Measurements from ENCODE around the gene NYAP1.
"Not testable (repeated sequence)": the region's sequence is repeated elsewhere in the genome, so short reads cannot be mapped to it uniquely, and the experiment has no call there.

Gene NYAP1

GRCh38 chr7:100444311-100445278 is 39.1 kb upstream of the NYAP1 start:
- no peak overlapping the region for H3K4me3 ChIP-seq (ENCODE audit: severe bottlenecking)
- peak; percentile 46 for ATAC-seq (ENCODE audit: low read depth)
- no peaks in the 10 kb centered on the region for H3K27me3 ChIP-seq (ENCODE audit: insufficient read depth, poor library complexity, severe bottlenecking)
- no peaks in the 10 kb centered on the region for H3K36me3 ChIP-seq (ENCODE audit: low read depth)
- H3K27ac ChIP-seq (ENCODE audit: poor library complexity, severe bottlenecking) = peak overlapping the region; percentile 18
- no peak for DNase-seq (ENCODE audit: low spot score)
- H3K9me3 ChIP-seq (ENCODE audit: severe bottlenecking) = no peaks in the 10 kb centered on the region
- peaks cover 4% of the 10 kb centered on the region for H3K4me1 ChIP-seq (ENCODE audit: insufficient read depth, poor library complexity, severe bottlenecking)
- no peak for TF ChIP-seq CTCF (IDR thresholded peaks at IDR 0.05; ENCODE audit: poor library complexity, severe bottlenecking)

- H3K9me3 ChIP-seq (ENCODE audit: severe bottlenecking) = no peaks in the 10 kb centered on the region
- DNase-seq (ENCODE audit: low spot score) = no peak
- no peaks in the 10 kb centered on the region for H3K27me3 ChIP-seq (ENCODE audit: insufficient read depth, poor library complexity, severe bottlenecking)
- H3K4me3 ChIP-seq (ENCODE audit: severe bottlenecking) = no peak overlapping the region
- no peaks in the 10 kb centered on the region for H3K36me3 ChIP-seq (ENCODE audit: low read depth)
- ATAC-seq (ENCODE audit: low read depth) = peak; percentile 35; the same call in 1 of the 3 replicates
- no peak overlapping the region for H3K27ac ChIP-seq (ENCODE audit: poor library complexity, severe bottlenecking)
- no peak for TF ChIP-seq CTCF (IDR thresholded peaks at IDR 0.05; ENCODE audit: poor library complexity, severe bottlenecking)
- peaks cover 4% of the 10 kb centered on the region for H3K4me1 ChIP-seq (ENCODE audit: insufficient read depth, poor library complexity, severe bottlenecking)
Measured at GRCh38 chr7:100446040-100446439, 37.7 kb upstream of the NYAP1 start.

- not testable (repeated sequence) for H3K9me3 ChIP-seq (ENCODE audit: severe bottlenecking); ATAC-seq (ENCODE audit: low read depth); DNase-seq (ENCODE audit: low spot score); H3K36me3 ChIP-seq (ENCODE audit: low read depth); H3K27me3 ChIP-seq (ENCODE audit: insufficient read depth, poor library complexity, severe bottlenecking); H3K4me1 ChIP-seq (ENCODE audit: insufficient read depth, poor library complexity, severe bottlenecking); H3K27ac ChIP-seq (ENCODE audit: poor library complexity, severe bottlenecking); H3K4me3 ChIP-seq (ENCODE audit: severe bottlenecking)
Measured at GRCh38 chr7:100447363-100447762, 36.4 kb upstream of the NYAP1 start.

GRCh38 chr7:100449190-100449795 is 34.4 kb upstream of the NYAP1 start:
- H3K27ac ChIP-seq (ENCODE audit: poor library complexity, severe bottlenecking) = no peak overlapping the region
- H3K4me3 ChIP-seq (ENCODE audit: severe bottlenecking) = no peak overlapping the region
- ATAC-seq (ENCODE audit: low read depth) (no peak), DNase-seq (ENCODE audit: low spot score) (no peak)
- TF ChIP-seq CTCF (IDR thresholded peaks at IDR 0.05; ENCODE audit: poor library complexity, severe bottlenecking) = no peak
- no peaks in the 10 kb centered on the region for H3K27me3 ChIP-seq (ENCODE audit: insufficient read depth, poor library complexity, severe bottlenecking)
- peaks cover 4% of the 10 kb centered on the region for H3K4me1 ChIP-seq (ENCODE audit: insufficient read depth, poor library complexity, severe bottlenecking)
- H3K9me3 ChIP-seq (ENCODE audit: severe bottlenecking) = no peaks in the 10 kb centered on the region
- H3K36me3 ChIP-seq (ENCODE audit: low read depth) = no peaks in the 10 kb centered on the region

GRCh38 chr7:100452513-100452912 is 31.2 kb upstream of the NYAP1 start:
- DNase-seq (ENCODE audit: low spot score) = no peak

GRCh38 chr7:100453854-100454253 is 29.9 kb upstream of the NYAP1 start:
- not testable (repeated sequence) for H3K9me3 ChIP-seq (ENCODE audit: severe bottlenecking); ATAC-seq (ENCODE audit: low read depth); H3K27ac ChIP-seq (ENCODE audit: poor library complexity, severe bottlenecking); H3K4me1 ChIP-seq (ENCODE audit: insufficient read depth, poor library complexity, severe bottlenecking); H3K4me3 ChIP-seq (ENCODE audit: severe bottlenecking); H3K27me3 ChIP-seq (ENCODE audit: insufficient read depth, poor library complexity, severe bottlenecking); DNase-seq (ENCODE audit: low spot score); H3K36me3 ChIP-seq (ENCODE audit: low read depth)

More at GRCh38 chr7:100452513-100452912, 31.2 kb upstream of the NYAP1 start:
- H3K36me3 ChIP-seq (ENCODE audit: low read depth) = no peaks in the 10 kb centered on the region
- no peak for TF ChIP-seq CTCF (IDR thresholded peaks at IDR 0.05; ENCODE audit: poor library complexity, severe bottlenecking)
- H3K4me3 ChIP-seq (ENCODE audit: severe bottlenecking) = no peak overlapping the region
- H3K9me3 ChIP-seq (ENCODE audit: severe bottlenecking) = no peaks in the 10 kb centered on the region
- no peak for ATAC-seq (ENCODE audit: low read depth)
- H3K27me3 ChIP-seq (ENCODE audit: insufficient read depth, poor library complexity, severe bottlenecking) = no peaks in the 10 kb centered on the region
- H3K27ac ChIP-seq (ENCODE audit: poor library complexity, severe bottlenecking) = no peak overlapping the region
- H3K4me1 ChIP-seq (ENCODE audit: insufficient read depth, poor library complexity, severe bottlenecking) = no peaks in the 10 kb centered on the region
